Parathyroid adenoma (tissue), 2 donors: ENCODE results near the gene APOL4.
A peak's percentile ranks its signal among the peaks of the same experiment; 100 is the strongest.
"Not testable (repeated sequence)": the region's sequence is repeated elsewhere in the genome, so short reads cannot be mapped to it uniquely, and the experiment has no call there.

Experiments used
- H2AFZ ChIP-seq: fragments of 300-600 bp; sonication (generic); one replicate; pipeline ENCODE4 v1.7.0; 2017; ENCODE audit warnings: antibody characterized with exemption, mild to moderate bottlenecking
- H3K27ac ChIP-seq: fragments of 300-600 bp; sonication (generic); one replicate; pipeline ENCODE4 v1.7.0; 2017
- H3K27me3 ChIP-seq: fragments of 300-600 bp; sonication (generic); one replicate; pipeline ENCODE4 v1.7.0; 2017; ENCODE audit warnings: low read length; ENCODE audit not compliant: control insufficient read depth, insufficient read depth
- H3K36me3 ChIP-seq: fragments of 300-600 bp; sonication (generic); one replicate; pipeline ENCODE4 v1.7.0; 2017; ENCODE audit warnings: low read length; ENCODE audit not compliant: control insufficient read depth, insufficient read depth
- H3K4me1 ChIP-seq: fragments of 300-600 bp; sonication (generic); one replicate; pipeline ENCODE4 v1.7.0; 2017; ENCODE audit warnings: control low read depth
- H3K4me2 ChIP-seq: fragments of 300-600 bp; sonication (generic); one replicate; pipeline ENCODE4 v1.7.0; 2017; ENCODE audit warnings: low read length
- H3K4me3 ChIP-seq: fragments of 300-600 bp; sonication (generic); one replicate; pipeline ENCODE4 v1.7.0; 2017; ENCODE audit warnings: low read depth, low read length
- H3K79me2 ChIP-seq: fragments of 300-600 bp; sonication (generic); one replicate; pipeline ENCODE4 v1.7.0; 2017; ENCODE audit warnings: control low read depth
- H3K9ac ChIP-seq: fragments of 300-600 bp; sonication (generic); one replicate; pipeline ENCODE4 v1.7.0; 2017; ENCODE audit warnings: mild to moderate bottlenecking
- H3K9me3 ChIP-seq: fragments of 300-600 bp; sonication (generic); one replicate; pipeline ENCODE4 v1.7.0; 2017; ENCODE audit warnings: low read length; ENCODE audit not compliant: control insufficient read depth
- CTCF ChIP-seq: fragments of 300-600 bp; sonication (generic); IDR thresholded peaks from one replicate; pipeline ENCODE4 v1.7.0; 2017; ENCODE audit warnings: antibody characterized with exemption, mild to moderate bottlenecking
- donor health status: primary hyperparathyroidism.

Gene APOL4

GRCh38 chr22:36163497-36163896 lies 38.1 kb downstream of the APOL4 start:
- no peak overlapping the region for H3K27ac ChIP-seq
- no peak overlapping the region for H3K9ac ChIP-seq
- H3K4me1 ChIP-seq = no peaks in the 10 kb centered on the region

GRCh38 chr22:36162127-36163034 lies 39.2 kb downstream of the APOL4 start:
- Histone ChIP-seq H3K27me3 (no peaks in the 10 kb centered on the region), H3K4me3 (no peak overlapping the region), H3K79me2 (no peaks in the 10 kb centered on the region), H3K4me1 (no peaks in the 10 kb centered on the region), H3K9me3 (no peaks in the 10 kb centered on the region), H3K4me2 (no peak overlapping the region), H3K27ac (no peak overlapping the region), H3K36me3 (no peaks in the 10 kb centered on the region), H3K9ac (no peak overlapping the region), H2AFZ (no peak overlapping the region)
- TF ChIP-seq CTCF = no peak

More at GRCh38 chr22:36163497-36163896, 38.1 kb downstream of the APOL4 start:
- no peaks in the 10 kb centered on the region for H3K79me2 ChIP-seq
- no peaks in the 10 kb centered on the region for H3K36me3 ChIP-seq
- no peak overlapping the region for H3K4me3 ChIP-seq
- no peak overlapping the region for H3K4me2 ChIP-seq
- no peak overlapping the region for H2AFZ ChIP-seq
- H3K27me3 ChIP-seq = no peaks in the 10 kb centered on the region
- TF ChIP-seq CTCF = no peak
- no peaks in the 10 kb centered on the region for H3K9me3 ChIP-seq

- not testable (repeated sequence) for H3K4me3 ChIP-seq, H3K27ac ChIP-seq, H3K4me2 ChIP-seq, H3K27me3 ChIP-seq, H3K9ac ChIP-seq, H2AFZ ChIP-seq, H3K9me3 ChIP-seq, H3K4me1 ChIP-seq, H3K36me3 ChIP-seq, H3K79me2 ChIP-seq
These were observed 39.8 kb downstream of the APOL4 start for GRCh38 chr22:36161793-36162126.

GRCh38 chr22:36160499-36160942 lies 41.1 kb downstream of the APOL4 start, which contains the start of gene APOL3:
Gene APOL3 (minus strand): TSS chr22:36160755. CDS start chr22:36149055, 11,700 bp downstream.
- H3K27me3 ChIP-seq = no peaks in the 10 kb centered on the region
- peak within 1 kb of the TSS; percentile 32 for H3K4me3 ChIP-seq
- H3K27ac ChIP-seq = peak within 1 kb of the TSS; percentile 48
- H2AFZ ChIP-seq = no peak within 1 kb of the TSS
- no peak for TF ChIP-seq CTCF
- H3K4me2 ChIP-seq = peak within 1 kb of the TSS; percentile 8
- no peaks in the 10 kb centered on the region for H3K4me1 ChIP-seq
- H3K9ac ChIP-seq = no peak within 1 kb of the TSS
- H3K79me2 ChIP-seq = no peaks in the 10 kb centered on the region
- no peaks in the 10 kb centered on the region for H3K36me3 ChIP-seq
- no peaks in the 10 kb centered on the region for H3K9me3 ChIP-seq

GRCh38 chr22:36156515-36157419 lies 44.8 kb downstream of the APOL4 start:
- Histone ChIP-seq H3K4me3 (peak overlapping the region; percentile 27), H3K9me3 (no peaks in the 10 kb centered on the region), H2AFZ (peak overlapping the region; percentile 73), H3K27me3 (no peaks in the 10 kb centered on the region), H3K27ac (peak overlapping the region; percentile 70), H3K9ac (no peak overlapping the region), H3K79me2 (no peaks in the 10 kb centered on the region), H3K4me2 (peak overlapping the region; percentile 60), H3K4me1 (no peaks in the 10 kb centered on the region), H3K36me3 (no peaks in the 10 kb centered on the region)
- TF ChIP-seq CTCF = no peak
